Measurements from ENCODE around the gene GRAMD4.

GRAMD4 gene

GRCh38 chr22:46687460-46687859 is 67.3 kb downstream of the GRAMD4 start:
- Histone ChIP-seq H3K36me3 (replicated peaks) (peaks cover 40% of the 10 kb centered on the region), H3K27ac (no peak overlapping the region), H3K4me3 (ENCODE audit: low read depth, low read length) (no peak overlapping the region), H3K27me3 (replicated peaks) (no peaks in the 10 kb centered on the region)
- TF ChIP-seq, protein P1, sequence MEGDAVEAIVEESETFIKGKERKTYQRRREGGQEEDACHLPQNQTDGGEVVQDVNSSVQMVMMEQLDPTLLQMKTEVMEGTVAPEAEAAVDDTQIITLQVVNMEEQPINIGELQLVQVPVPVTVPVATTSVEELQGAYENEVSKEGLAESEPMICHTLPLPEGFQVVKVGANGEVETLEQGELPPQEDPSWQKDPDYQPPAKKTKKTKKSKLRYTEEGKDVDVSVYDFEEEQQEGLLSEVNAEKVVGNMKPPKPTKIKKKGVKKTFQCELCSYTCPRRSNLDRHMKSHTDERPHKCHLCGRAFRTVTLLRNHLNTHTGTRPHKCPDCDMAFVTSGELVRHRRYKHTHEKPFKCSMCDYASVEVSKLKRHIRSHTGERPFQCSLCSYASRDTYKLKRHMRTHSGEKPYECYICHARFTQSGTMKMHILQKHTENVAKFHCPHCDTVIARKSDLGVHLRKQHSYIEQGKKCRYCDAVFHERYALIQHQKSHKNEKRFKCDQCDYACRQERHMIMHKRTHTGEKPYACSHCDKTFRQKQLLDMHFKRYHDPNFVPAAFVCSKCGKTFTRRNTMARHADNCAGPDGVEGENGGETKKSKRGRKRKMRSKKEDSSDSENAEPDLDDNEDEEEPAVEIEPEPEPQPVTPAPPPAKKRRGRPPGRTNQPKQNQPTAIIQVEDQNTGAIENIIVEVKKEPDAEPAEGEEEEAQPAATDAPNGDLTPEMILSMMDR (IDR thresholded peaks at IDR 0.05; ENCODE audit: low read depth, low read length, missing control alignments) = no peak
- DNase-seq = no peak
- in situ Hi-C loops (cut with HindIII; ENCODE audit: low pct_ligation_motif_present, low sequenced_read_pairs) = no loop called here

DNA sequence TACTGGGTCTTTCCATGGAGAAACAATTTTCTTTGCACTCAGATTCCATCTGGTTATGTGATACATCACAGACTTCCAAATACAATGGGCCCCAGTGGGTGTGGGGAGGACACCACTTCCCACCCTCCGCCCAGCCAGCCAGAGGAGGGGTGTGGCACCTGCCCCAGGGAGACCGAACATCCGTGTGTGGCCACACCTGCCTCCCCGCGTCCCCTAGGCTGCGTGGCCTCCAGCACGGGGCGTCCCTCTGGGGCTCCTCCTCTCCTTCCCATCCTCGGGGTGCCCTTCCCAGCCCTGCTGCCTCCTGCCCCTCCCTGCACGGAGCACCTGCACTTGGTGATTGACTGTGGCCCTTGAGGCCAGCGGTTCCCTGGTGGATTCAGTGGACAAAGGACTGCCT is 68.8 kb downstream of the GRAMD4 start:
- no peaks in the 10 kb centered on the region for H3K27me3 ChIP-seq (replicated peaks)
- DNase-seq = no peak
- in situ Hi-C loops (cut with HindIII; ENCODE audit: low pct_ligation_motif_present, low sequenced_read_pairs) = no loop called here
- peaks cover 53% of the 10 kb centered on the region for H3K36me3 ChIP-seq (replicated peaks)
- no peak overlapping the region for H3K4me3 ChIP-seq (ENCODE audit: low read depth, low read length)
- no peak overlapping the region for H3K27ac ChIP-seq
- TF ChIP-seq, protein P1 (IDR thresholded peaks at IDR 0.05; ENCODE audit: low read depth, low read length, missing control alignments) = no peak

- H3K4me3 ChIP-seq (ENCODE audit: low read depth, low read length) = no peak overlapping the region
- DNase-seq = no peak
- H3K27ac ChIP-seq = no peak overlapping the region
- TF ChIP-seq, protein P1 (IDR thresholded peaks at IDR 0.05; ENCODE audit: low read depth, low read length, missing control alignments) = no peak
- peaks cover 61% of the 10 kb centered on the region for H3K36me3 ChIP-seq (replicated peaks)
- H3K27me3 ChIP-seq (replicated peaks) = no peaks in the 10 kb centered on the region
- in situ Hi-C loops (cut with HindIII; ENCODE audit: low pct_ligation_motif_present, low sequenced_read_pairs) = no loop called here
Measured at GRCh38 chr22:46690146-46690545, 70.0 kb downstream of the GRAMD4 start.

- no peak for DNase-seq
- in situ Hi-C loops (cut with HindIII; ENCODE audit: low pct_ligation_motif_present, low sequenced_read_pairs) = no loop called here
Measured at GRCh38 chr22:46691571-46691970, 71.4 kb downstream of the GRAMD4 start.

DNA sequence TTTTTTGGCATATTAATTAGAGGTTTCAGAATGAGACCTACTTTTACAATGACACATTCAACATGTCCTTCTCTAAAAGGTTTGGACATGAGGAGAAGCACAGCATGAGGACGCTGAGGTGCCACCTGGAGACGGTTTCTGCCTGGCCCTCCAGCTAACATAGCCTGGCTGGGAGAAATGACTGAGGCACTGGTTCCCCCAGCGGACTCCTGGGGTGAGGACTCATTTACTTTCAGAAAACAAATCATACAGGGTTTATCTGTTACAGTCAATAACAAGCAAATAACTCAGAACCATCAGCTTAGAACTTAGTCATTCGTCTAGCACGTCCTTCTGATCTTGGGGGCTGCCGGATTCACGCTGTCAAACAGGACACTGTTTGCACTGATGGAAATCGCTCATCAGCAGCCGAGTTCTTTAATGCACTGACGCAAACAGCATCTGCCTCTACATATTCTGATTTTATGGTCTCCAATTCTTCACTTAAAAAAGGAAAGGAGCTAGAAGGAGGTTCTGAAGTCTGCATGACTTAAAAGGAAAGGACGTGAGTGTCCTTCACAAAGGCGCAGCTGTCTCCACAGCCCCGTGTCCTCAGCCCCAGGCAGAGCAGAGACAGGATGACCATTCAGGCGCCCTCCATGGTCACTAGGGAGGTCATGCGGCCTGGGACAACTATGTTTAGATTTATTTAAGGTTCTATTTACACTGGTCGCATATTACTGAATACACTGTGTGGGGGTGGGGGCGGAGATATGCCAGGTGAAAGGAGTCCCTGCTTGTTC is 73.6 kb downstream of the GRAMD4 start:
- Histone ChIP-seq H3K27me3 (replicated peaks) (no peaks in the 10 kb centered on the region), H3K27ac (no peak overlapping the region), H3K4me3 (ENCODE audit: low read depth, low read length) (no peak overlapping the region), H3K36me3 (replicated peaks) (peaks cover 63% of the 10 kb centered on the region)
- no peak for DNase-seq
- TF ChIP-seq, protein P1 (IDR thresholded peaks at IDR 0.05; ENCODE audit: low read depth, low read length, missing control alignments) = peak; percentile 5
- in situ Hi-C loops (cut with HindIII; ENCODE audit: low pct_ligation_motif_present, low sequenced_read_pairs) = no loop called here

More at GRCh38 chr22:46691571-46691970, 71.4 kb downstream of the GRAMD4 start:
- H3K27me3 ChIP-seq (replicated peaks) = no peaks in the 10 kb centered on the region
- peaks cover 66% of the 10 kb centered on the region for H3K36me3 ChIP-seq (replicated peaks)
- H3K4me3 ChIP-seq (ENCODE audit: low read depth, low read length) = no peak overlapping the region
- H3K27ac ChIP-seq = no peak overlapping the region
- TF ChIP-seq, protein P1 (IDR thresholded peaks at IDR 0.05; ENCODE audit: low read depth, low read length, missing control alignments) = no peak

All from brain microvascular endothelial cell (primary cell).